Transverse colon (tissue), 4 donors: ENCODE results near the gene ACE. TPM values are rescaled to one million over a fixed set of nuclear protein-coding genes. Genes with fewer than 3 reads are reported as not detected.

Source experiments
- DNase-seq: peaks from one replicate; pipeline ENCODE4 v3.0.0-alpha.2; 2019
- H3K27ac ChIP-seq, 4 donors: fragments of 200-600 bp; sonication (generic); 2 replicates each; pipeline ENCODE4 v1.5.1; 2016 to 2018; ENCODE audit warnings: inconsistent platforms in 4 of 4
- H3K27me3 ChIP-seq: fragments of 200-600 bp; sonication (generic); 2 replicates; pipeline ENCODE4 v1.5.1; 2017; ENCODE audit warnings: inconsistent platforms
- H3K36me3 ChIP-seq, 4 donors: fragments of 200-600 bp; sonication (generic); 2 replicates each; pipeline ENCODE4 v1.5.1; 2017 to 2019; ENCODE audit warnings: inconsistent platforms in 4 of 4
- H3K4me1 ChIP-seq, 4 donors: fragments of 200-600 bp; sonication (generic); 2 replicates each; pipeline ENCODE4 v1.5.1; 2017 to 2020; ENCODE audit warnings: inconsistent platforms in 4 of 4
- H3K4me3 ChIP-seq, 4 donors: fragments of 200-600 bp; sonication (generic); 1 replicate in 1 of 4; 2 replicates in 3 of 4; pipeline versions ENCODE4 v1.5.1 to v1.6.1; 2017 to 2019; ENCODE audit warnings: inconsistent platforms in 4 of 4
- H3K9me3 ChIP-seq, 2 donors: fragments of 200-600 bp; sonication (generic); 2 replicates each; pipeline ENCODE4 v1.5.1; 2017 to 2019; ENCODE audit warnings: inconsistent platforms in 2 of 2
- EP300 ChIP-seq: sonication (generic); formaldehyde crosslinking; IDR thresholded peaks from one replicate; pipeline ENCODE4 v1.6.1; 2017; ENCODE audit warnings: antibody characterized with exemption, low read depth
- POLR2A ChIP-seq: fragments of 450-650 bp; IDR thresholded peaks from one replicate; pipeline ENCODE4 v1.6.1; 2016; ENCODE audit warnings: antibody characterized with exemption, mild to moderate bottlenecking, moderate library complexity
- POLR2AphosphoS5 ChIP-seq, 3 donors: sonication (generic); formaldehyde crosslinking; IDR thresholded peaks; one replicate each; pipeline ENCODE4 v1.6.1; 2016; ENCODE audit warnings: antibody characterized with exemption in 3 of 3
- WGBS, 2 donors: methylation state at CpG; one replicate each; pipeline ENCODE4 v1.1.5; 2018; ENCODE audit warnings: low coverage in 1 of 2; 5-methylcytosine and 5-hydroxymethylcytosine counted together
- in situ Hi-C, 4 donors: fragments of 200-750 bp; cut with MboI; loops; one replicate each; pipeline versions ENCODE4 v1.15.0 to v1.15.1; 2017; ENCODE audit warnings: low sequenced_read_pairs in 3 of 4, low pct_ligation_motif_present in 1 of 4, low pct_unique_long_range_greater_than_20kb in 1 of 4
- intact Hi-C: fragments of 100-400 bp; cut with DNase I; formaldehyde crosslinking; loops from one replicate; pipeline ENCODE4 v1.15.1; 2023; ENCODE audit warnings: low total_unique reads
- total RNA-seq, 4 donors: library from RNA; depleted of rRNA; stranded (reverse); fragments of >200 nt; gene quantifications; one replicate each; pipeline ENCODE4 v1.1.0, GENCODE V29; 2016
- TF ChIP-seq, protein P1 (sequence below), 5 experiments: fragments of 200-600 bp in 3 of 5; fragments of 450-650 bp in 2 of 5; sonication (generic) in 3 of 5; IDR thresholded peaks; 1 replicate in 2 of 5; 2 replicates in 3 of 5; pipeline ENCODE4 v1.5.1; 2016 to 2017; ENCODE audit warnings: antibody characterized with exemption in 5 of 5, inconsistent platforms in 3 of 5, mild to moderate bottlenecking in 2 of 5, moderate library complexity in 1 of 5

The ACE gene
- total RNA-seq, 4 donors from 2014 or later, result 6.0 to 56.7 (median 28.0) TPM

DNA sequence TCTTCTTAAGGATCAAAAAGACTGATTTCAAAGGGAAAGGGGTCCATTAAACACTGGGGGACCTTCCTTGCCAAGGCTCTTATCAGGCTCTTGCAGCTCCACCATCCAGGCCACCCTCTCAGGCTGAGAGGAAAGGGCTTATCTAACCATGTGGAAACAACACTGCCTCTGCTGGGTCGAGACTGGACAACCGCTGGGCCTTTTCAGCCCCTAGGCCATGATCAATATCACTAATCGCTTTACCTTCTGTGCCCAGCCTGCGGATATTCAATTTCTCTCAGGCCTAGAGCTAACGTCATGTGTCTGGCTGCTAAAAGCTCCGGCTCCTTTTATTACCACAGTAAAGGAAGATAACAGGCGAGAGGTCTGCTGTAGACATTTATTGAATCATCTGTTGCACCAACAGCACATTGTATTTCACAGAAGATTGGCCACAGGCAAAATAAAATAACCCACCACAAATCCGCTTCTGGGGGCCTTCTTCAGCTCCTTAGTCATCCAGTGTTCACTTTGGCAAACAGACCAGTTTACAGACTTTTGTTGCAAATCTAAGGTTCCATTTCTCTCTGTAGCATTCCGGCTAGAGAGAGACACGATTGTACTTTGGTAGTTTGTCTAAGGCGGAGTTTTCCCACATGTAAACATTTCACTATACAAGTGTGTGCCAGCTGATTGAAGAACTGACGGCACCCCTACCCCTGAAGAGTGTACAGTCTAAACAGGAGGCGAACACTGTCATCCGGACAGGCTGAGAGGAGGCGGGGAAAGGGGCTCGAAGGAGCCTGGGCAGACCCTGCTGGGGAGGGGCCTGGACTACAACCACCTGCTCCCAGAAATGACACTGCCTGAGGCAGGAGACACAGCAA, 44.7 kb upstream of the ACE start:
- Histone ChIP-seq H3K27me3 (no peaks in the 10 kb centered on the region), H3K36me3 (no peaks in the 10 kb centered on the region), H3K9me3 (no peaks in the 10 kb centered on the region), H3K27ac (peak overlapping the region; percentile 77 to 85 (median 78)), H3K4me1 (peaks cover 20 to 54% (median 45%) of the 10 kb centered on the region in 4 donors), H3K4me3 (peak overlapping the region in 1 of 4 donors; percentile 10)
- intact Hi-C loops (loop anchor here (5.0 kb wide), 1 partner anchor 50 kb away; no protein-coding TSS in a partner anchor), in situ Hi-C loops (loop anchor here in 1 of 4 donors (5.0 kb wide), 1 partner anchor 180 kb away; no protein-coding TSS in a partner anchor)
- peak; percentile 40 for DNase-seq
- 48 to 51% methylated on average over 5 to 16 of the region's 16 CpGs for WGBS, 2 donors
- TF ChIP-seq POLR2AphosphoS5 (IDR thresholded peaks at IDR 0.05) (no peak), POLR2A (no peak), EP300 (no peak)

DNA sequence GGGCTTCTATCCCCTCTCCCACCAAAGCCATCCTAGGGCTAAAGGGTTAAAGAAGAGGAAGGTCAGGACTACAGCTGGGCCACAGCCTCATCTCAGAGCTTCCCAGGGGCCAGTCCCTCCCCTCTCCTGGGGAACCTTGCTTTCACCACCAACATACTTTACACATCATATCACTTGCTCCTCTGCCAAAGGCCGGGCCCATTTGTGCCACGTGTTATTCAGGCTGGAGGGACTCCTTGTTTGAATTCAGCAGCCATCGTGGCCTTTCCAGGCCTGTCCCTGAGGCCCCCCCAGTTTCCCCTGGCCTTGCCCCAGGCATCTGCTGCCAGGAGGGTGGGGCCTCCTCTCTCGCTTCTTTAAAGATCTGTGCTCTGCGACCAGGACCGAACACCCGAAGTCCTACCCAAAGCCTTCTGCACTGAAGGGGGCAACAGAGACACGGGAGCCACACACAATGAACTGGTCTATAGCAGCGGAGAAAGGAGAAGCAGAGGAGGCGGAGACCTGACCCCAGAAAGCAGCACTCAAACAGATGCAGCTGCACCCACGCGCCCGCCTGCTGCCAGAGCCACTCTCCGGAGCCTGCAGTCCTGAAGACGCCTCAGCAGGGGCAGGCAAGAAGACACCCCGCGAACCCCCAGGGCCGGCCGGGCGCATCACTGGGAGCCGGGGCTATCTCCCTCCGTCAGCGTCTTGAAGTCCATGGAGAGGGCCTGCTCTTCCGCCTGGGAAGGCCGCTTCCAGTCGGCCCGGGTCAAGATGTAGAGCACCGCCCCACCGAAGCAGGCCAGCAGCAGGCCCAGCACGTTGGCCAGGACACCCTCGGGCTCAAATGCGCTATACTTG, 42.9 kb upstream of the ACE start:
- Histone ChIP-seq H3K4me1 (peaks cover 20 to 61% (median 51%) of the 10 kb centered on the region in 4 donors), H3K4me3 (no peak overlapping the region), H3K27me3 (no peaks in the 10 kb centered on the region), H3K9me3 (no peaks in the 10 kb centered on the region), H3K36me3 (no peaks in the 10 kb centered on the region), H3K27ac (peak overlapping the region; percentile 77 to 85 (median 78))
- intact Hi-C loops (loop anchor here (5.0 kb wide), 1 partner anchor 48 kb away; no protein-coding TSS in a partner anchor), in situ Hi-C loops (loop anchor here in 1 of 4 donors (5.0 kb wide), 1 partner anchor 178 kb away; no protein-coding TSS in a partner anchor)
- WGBS, 2 donors, result 65% methylated on average over 32 of the region's 32 CpGs; no CpG with 5 or more reads in 1 of the 2 donors
- TF ChIP-seq EP300, result no peak
- no peak for TF ChIP-seq POLR2AphosphoS5 (IDR thresholded peaks at IDR 0.05)
- TF ChIP-seq, protein P1, sequence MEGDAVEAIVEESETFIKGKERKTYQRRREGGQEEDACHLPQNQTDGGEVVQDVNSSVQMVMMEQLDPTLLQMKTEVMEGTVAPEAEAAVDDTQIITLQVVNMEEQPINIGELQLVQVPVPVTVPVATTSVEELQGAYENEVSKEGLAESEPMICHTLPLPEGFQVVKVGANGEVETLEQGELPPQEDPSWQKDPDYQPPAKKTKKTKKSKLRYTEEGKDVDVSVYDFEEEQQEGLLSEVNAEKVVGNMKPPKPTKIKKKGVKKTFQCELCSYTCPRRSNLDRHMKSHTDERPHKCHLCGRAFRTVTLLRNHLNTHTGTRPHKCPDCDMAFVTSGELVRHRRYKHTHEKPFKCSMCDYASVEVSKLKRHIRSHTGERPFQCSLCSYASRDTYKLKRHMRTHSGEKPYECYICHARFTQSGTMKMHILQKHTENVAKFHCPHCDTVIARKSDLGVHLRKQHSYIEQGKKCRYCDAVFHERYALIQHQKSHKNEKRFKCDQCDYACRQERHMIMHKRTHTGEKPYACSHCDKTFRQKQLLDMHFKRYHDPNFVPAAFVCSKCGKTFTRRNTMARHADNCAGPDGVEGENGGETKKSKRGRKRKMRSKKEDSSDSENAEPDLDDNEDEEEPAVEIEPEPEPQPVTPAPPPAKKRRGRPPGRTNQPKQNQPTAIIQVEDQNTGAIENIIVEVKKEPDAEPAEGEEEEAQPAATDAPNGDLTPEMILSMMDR (IDR thresholded peaks at IDR 0.05), result no peak
- no peak for TF ChIP-seq POLR2A
- peak; percentile 49 for DNase-seq

- Histone ChIP-seq H3K4me3 (no peak overlapping the region), H3K9me3 (no peaks in the 10 kb centered on the region), H3K4me1 (peaks cover 20 to 71% (median 54%) of the 10 kb centered on the region in 4 donors), H3K27ac (peak overlapping the region; percentile 26 to 77 (median 66)), H3K36me3 (no peaks in the 10 kb centered on the region), H3K27me3 (no peaks in the 10 kb centered on the region)
- TF ChIP-seq POLR2A (no peak), EP300 (no peak), POLR2AphosphoS5 (IDR thresholded peaks at IDR 0.05) (peak in 1 of 3 donors; percentile 8)
- TF ChIP-seq, protein P1 (IDR thresholded peaks at IDR 0.05), result peak in 2 of 5 experiments; percentile 11
- intact Hi-C loops (loop anchor here (5.0 kb wide), 1 partner anchor 47 kb away; no protein-coding TSS in a partner anchor), in situ Hi-C loops (loop anchor here in 1 of 4 donors (5.0 kb wide), 1 partner anchor 177 kb away; no protein-coding TSS in a partner anchor)
- 60% methylated on average over 1 to 23 of the region's 25 CpGs for WGBS, 2 donors
- DNase-seq, result peak; percentile 83
Observed at GRCh38 chr17:63434951-63435571, 41.8 kb upstream of the ACE start.
